OCI-LY7 (cell line): ENCODE results near the gene CELF4.

Experiments used
- CTCF ChIP-seq: fragments of 200-600 bp; sonication (generic); conservative IDR thresholded peaks from 2 replicates; pipeline ENCODE4 v1.5.1; 2014; ENCODE audit warnings: mild to moderate bottlenecking, antibody characterized with exemption, low read length, moderate library complexity, mixed read lengths
- EZH2phosphoT487 ChIP-seq: fragments of 200-600 bp; sonication (generic); IDR thresholded peaks from 2 replicates; pipeline ENCODE4 v1.6.1; 2018; ENCODE audit warnings: low read depth, borderline replicate concordance, mild to moderate bottlenecking, mixed run types, antibody characterized with exemption, low read length, moderate library complexity, mixed read lengths

- no peak for TF ChIP-seq CTCF
- no peak for TF ChIP-seq EZH2phosphoT487
Measured at GRCh38 chr18:37497853-37498518, 67.6 kb downstream of the CELF4 start.
